GM21367 (cell line): ENCODE measurements around the gene NALCN.

Experiments used
- ATAC-seq: cut with Tn5 transposase; IDR thresholded peaks from one replicate; pipeline ENCODE4 v1.9.1; 2021; ENCODE audit not compliant: unreplicated experiment

NALCN gene

GRCh38 chr13:101211261-101211660, 205.0 kb downstream of the NALCN start:
- ATAC-seq = no peak

- ATAC-seq = no peak
These were observed 205.5 kb downstream of the NALCN start for GRCh38 chr13:101210774-101211173.

GRCh38 chr13:101209206-101209893, 207.0 kb downstream of the NALCN start:
- ATAC-seq = no peak

GRCh38 chr13:101205408-101205807, 210.9 kb downstream of the NALCN start:
- ATAC-seq = no peak

GRCh38 chr13:101204270-101205020, 211.9 kb downstream of the NALCN start:
- ATAC-seq = no peak

- ATAC-seq = no peak
These were observed 213.7 kb downstream of the NALCN start for GRCh38 chr13:101202590-101202989.

- ATAC-seq = no peak
These were observed 225.3 kb downstream of the NALCN start for GRCh38 chr13:101190976-101191375.

GRCh38 chr13:101190337-101190736, 226.0 kb downstream of the NALCN start:
- no peak for ATAC-seq

- no peak for ATAC-seq
These were observed 230.7 kb downstream of the NALCN start for GRCh38 chr13:101185606-101186005.

GRCh38 chr13:101181076-101181685, 235.1 kb downstream of the NALCN start:
- ATAC-seq = no peak

- ATAC-seq = no peak
These were observed 237.3 kb downstream of the NALCN start for GRCh38 chr13:101179021-101179420.

- ATAC-seq = no peak
These were observed 237.9 kb downstream of the NALCN start for GRCh38 chr13:101178406-101178805.

- ATAC-seq = no peak
These were observed 246.0 kb downstream of the NALCN start for GRCh38 chr13:101170306-101170705.

- ATAC-seq = no peak
These were observed 259.0 kb downstream of the NALCN start for GRCh38 chr13:101157261-101157660.

- peak; percentile 54 for ATAC-seq
These were observed 260.4 kb downstream of the NALCN start for GRCh38 chr13:101155920-101156319.

GRCh38 chr13:101152184-101152583, 264.1 kb downstream of the NALCN start:
- no peak for ATAC-seq

- no peak for ATAC-seq
These were observed 265.3 kb downstream of the NALCN start for GRCh38 chr13:101150998-101151397.

GRCh38 chr13:101149735-101150384, 266.4 kb downstream of the NALCN start:
- no peak for ATAC-seq

- ATAC-seq = no peak
These were observed 270.0 kb downstream of the NALCN start for GRCh38 chr13:101146101-101146898.

- ATAC-seq = peak; percentile 83
These were observed 271.4 kb downstream of the NALCN start for GRCh38 chr13:101144808-101145419.
